Kidney (tissue), 14 donors: ENCODE data around the gene LITAF. TPM values are rescaled to one million over a fixed set of nuclear protein-coding genes. Genes with fewer than 3 reads are reported as not detected.
A peak's percentile ranks its signal among the peaks of the same experiment; 100 is the strongest.
"Not testable (repeated sequence)": the region's sequence is repeated elsewhere in the genome, so short reads cannot be mapped to it uniquely, and the experiment has no call there.

Source experiments
- DNase-seq, 5 donors: peaks; one replicate each; pipeline ENCODE4 v3.0.0-alpha.2; 2013 to 2020
- FAIRE-seq: peaks from 2 replicates; lab custom pipeline; 2012; peaks lifted over from hg19 to GRCh38; lab: Jason Lieb, UNC
- H3K27ac ChIP-seq, 2 donors: one replicate each; pipeline ENCODE4 v1.7.0; 2013; ENCODE audit warnings: low read depth in 2 of 2, low read length in 2 of 2, inconsistent platforms in 1 of 2
- H3K27me3 ChIP-seq: one replicate; pipeline ENCODE4 v1.7.1; 2013; ENCODE audit warnings: low read length, inconsistent platforms; ENCODE audit not compliant: control insufficient read depth, insufficient read depth
- H3K36me3 ChIP-seq, 3 donors: one replicate each; pipeline versions ENCODE4 v1.7.0 to v1.7.1; 2013; ENCODE audit warnings: low read length in 3 of 3, control low read depth in 1 of 3, inconsistent platforms in 1 of 3; ENCODE audit not compliant: insufficient read depth in 3 of 3, control insufficient read depth in 2 of 3
- H3K4me1 ChIP-seq, 3 donors: one replicate each; pipeline versions ENCODE4 v1.7.0 to v1.7.1; 2013; ENCODE audit warnings: low read length in 3 of 3, inconsistent platforms in 1 of 3, low read depth in 1 of 3; ENCODE audit not compliant: control insufficient read depth in 2 of 3, insufficient read depth in 2 of 3
- H3K4me3 ChIP-seq, 3 donors: one replicate each; pipeline versions ENCODE4 v1.7.0 to v1.8.1; 2013; ENCODE audit warnings: low read length in 3 of 3, control low read depth in 1 of 3, inconsistent platforms in 1 of 3
- H3K9ac ChIP-seq, 3 donors: one replicate each; pipeline versions ENCODE4 v1.7.0 to v1.7.1; 2013; ENCODE audit warnings: low read length in 3 of 3, control low read depth in 1 of 3, inconsistent platforms in 1 of 3
- H3K9me3 ChIP-seq, 3 donors: one replicate each; pipeline versions ENCODE4 v1.7.0 to v1.7.1; 2013; ENCODE audit warnings: low read length in 3 of 3, control low read depth in 1 of 3, inconsistent platforms in 1 of 3; ENCODE audit not compliant: control insufficient read depth in 2 of 3, insufficient read depth in 1 of 3
- intact Hi-C: fragments of 100-400 bp; cut with DNase I; formaldehyde crosslinking; loops from one replicate; pipeline ENCODE4 v1.11.1; 2022
- polyA plus RNA-seq: library from polyadenylated mRNA; stranded (reverse); fragments of 350-450 nt; fragmentation: Illumina TruSeq; extraction: RNeasy Lipid Tissue Mini Kit (QIAGEN cat#74804); gene quantifications from one replicate; pipeline ENCODE4 v1.2.3, GENCODE V29; 2014; ENCODE audit warnings: low read depth, low replicate concordance; ENCODE audit not compliant: insufficient read depth
- total RNA-seq: library from RNA; stranded (reverse); fragmentation: NEBNext Ultra II Directional; extraction: Animal tissue kit (Norgen Biotek cat#: 25700); gene quantifications from one replicate; pipeline ENCODE4 v1.2.1, GENCODE V29; 2021
- TF ChIP-seq, protein P1 (sequence below): IDR thresholded peaks from 3 replicates; pipeline ENCODE4 v1.5.1; 2012; ENCODE audit warnings: mild to moderate bottlenecking, moderate library complexity, borderline replicate concordance; ENCODE audit not compliant: insufficient read depth; ENCODE audit errors: extremely low read depth
- donor health status: control.
- donor health status: control.
- donor health status: control.
- donor health status: control.
- donor health status: control.
- donor health status: DM: yes; HTN: yes; CAD: no.
- donor health status: Normal renal cell carcinoma (clear cell type).

The LITAF gene
- total and polyA plus RNA-seq, 2 donors from 2014 or later, result 121 to 171 TPM

DNA sequence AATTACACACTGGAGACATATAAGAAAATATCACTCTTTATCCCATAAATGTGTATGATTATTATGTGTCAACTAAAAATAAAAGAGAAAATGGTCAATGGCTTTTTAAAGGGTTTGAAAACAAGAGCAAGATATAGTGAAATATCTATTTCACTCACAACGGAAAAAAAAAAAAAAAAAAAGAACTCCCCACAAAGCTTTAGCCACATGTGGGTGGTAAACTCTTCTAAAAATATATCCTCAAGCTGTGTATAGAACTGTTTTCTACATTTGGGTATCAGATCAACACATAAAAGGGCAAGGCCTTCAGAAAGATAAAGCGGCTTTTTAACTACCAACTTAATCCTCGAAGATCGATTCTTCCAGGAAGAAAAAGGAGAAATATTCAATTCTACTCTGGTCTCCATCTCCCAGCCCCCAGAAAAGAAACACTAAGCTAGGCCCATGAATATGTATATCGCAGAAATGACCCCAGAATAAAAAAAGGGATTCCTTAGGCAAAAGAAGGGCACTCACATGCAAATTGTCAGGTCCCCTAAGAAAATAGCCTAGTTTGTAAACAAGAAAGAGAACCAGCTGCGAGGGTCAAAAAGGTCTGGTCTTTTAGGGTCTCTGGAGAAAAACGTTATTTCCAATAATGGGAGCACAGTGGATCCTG, 4.4 kb downstream of the LITAF start:
- intact Hi-C loops, result loop anchor here (10.0 kb wide), 1 partner anchor 53 kb away; no protein-coding TSS in a partner anchor
- H3K9me3 ChIP-seq, result no peaks in the 10 kb centered on the region
- H3K4me3 ChIP-seq, result no peak overlapping the region
- H3K27ac ChIP-seq, result peak overlapping the region in 1 of 2 donors; percentile 26
- FAIRE-seq (no peak), DNase-seq (no peak)
- no peaks in the 10 kb centered on the region for H3K27me3 ChIP-seq
- TF ChIP-seq, protein P1, sequence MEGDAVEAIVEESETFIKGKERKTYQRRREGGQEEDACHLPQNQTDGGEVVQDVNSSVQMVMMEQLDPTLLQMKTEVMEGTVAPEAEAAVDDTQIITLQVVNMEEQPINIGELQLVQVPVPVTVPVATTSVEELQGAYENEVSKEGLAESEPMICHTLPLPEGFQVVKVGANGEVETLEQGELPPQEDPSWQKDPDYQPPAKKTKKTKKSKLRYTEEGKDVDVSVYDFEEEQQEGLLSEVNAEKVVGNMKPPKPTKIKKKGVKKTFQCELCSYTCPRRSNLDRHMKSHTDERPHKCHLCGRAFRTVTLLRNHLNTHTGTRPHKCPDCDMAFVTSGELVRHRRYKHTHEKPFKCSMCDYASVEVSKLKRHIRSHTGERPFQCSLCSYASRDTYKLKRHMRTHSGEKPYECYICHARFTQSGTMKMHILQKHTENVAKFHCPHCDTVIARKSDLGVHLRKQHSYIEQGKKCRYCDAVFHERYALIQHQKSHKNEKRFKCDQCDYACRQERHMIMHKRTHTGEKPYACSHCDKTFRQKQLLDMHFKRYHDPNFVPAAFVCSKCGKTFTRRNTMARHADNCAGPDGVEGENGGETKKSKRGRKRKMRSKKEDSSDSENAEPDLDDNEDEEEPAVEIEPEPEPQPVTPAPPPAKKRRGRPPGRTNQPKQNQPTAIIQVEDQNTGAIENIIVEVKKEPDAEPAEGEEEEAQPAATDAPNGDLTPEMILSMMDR, result no peak
- H3K4me1 ChIP-seq, result peaks cover 0 to 17% (median 3%) of the 10 kb centered on the region in 3 donors
- H3K36me3 ChIP-seq, result no peaks in the 10 kb centered on the region
- H3K9ac ChIP-seq, result peak overlapping the region in 1 of 3 donors; percentile 53

DNA sequence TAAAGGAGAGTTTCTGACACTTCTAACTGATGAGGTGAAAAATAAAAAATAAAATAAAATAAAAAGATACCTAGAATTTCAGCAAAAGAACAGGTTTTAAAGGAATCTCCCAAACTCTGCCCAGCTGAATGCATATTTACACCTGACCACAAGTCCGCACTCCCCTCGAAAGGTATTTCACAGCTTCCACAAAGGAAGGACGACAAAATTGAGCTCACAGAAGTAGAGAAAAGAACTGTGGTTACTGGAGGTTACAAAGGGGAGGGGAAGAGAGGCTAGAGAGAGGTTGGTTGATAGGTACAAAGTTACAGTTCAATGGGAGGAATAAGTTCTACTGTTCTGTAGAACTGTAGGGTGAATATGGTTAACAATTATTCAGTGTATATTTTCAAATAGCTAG, 5.0 kb downstream of the LITAF start:
- TF ChIP-seq, protein P1, result no peak
- Histone ChIP-seq H3K9ac (no peak overlapping the region), H3K4me3 (no peak overlapping the region), H3K4me1 (peaks cover 3 to 19% (median 3%) of the 10 kb centered on the region in 3 donors), H3K27ac (no peak overlapping the region), H3K36me3 (no peaks in the 10 kb centered on the region), H3K9me3 (no peaks in the 10 kb centered on the region), H3K27me3 (no peaks in the 10 kb centered on the region)
- intact Hi-C loops, result loop anchor here (10.0 kb wide), 1 partner anchor 53 kb away; no protein-coding TSS in a partner anchor
- FAIRE-seq (no peak), DNase-seq (no peak)

DNA sequence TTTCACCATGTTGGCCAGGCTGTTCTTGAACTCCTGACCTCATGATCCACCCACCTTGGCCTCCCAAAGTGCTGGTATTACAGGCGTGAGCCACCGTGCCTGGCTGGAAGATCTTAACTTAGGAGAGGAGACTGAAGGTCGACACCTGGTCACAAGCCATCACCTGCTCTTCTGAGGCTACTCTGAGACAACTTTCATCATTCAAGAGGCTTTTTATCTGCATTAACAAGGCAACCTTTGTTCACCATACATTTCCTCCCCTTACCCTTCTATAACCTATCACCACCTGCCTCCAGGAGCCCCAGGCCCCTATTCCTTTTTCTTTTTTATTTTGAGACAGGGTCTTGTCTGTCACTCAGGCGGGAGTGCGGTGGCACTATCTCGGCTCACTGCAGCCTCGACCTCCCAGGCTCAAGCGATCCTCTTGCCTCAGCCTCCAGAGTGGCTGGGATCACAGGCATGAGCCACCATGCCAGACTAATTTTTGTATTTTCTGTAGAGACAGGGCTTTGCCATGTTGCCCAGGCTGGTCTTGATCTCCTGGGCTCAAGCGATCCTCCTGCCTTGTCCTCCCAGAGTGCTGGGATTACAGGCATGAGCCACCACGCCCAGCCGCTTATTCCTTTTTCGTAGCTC, 6.2 kb downstream of the LITAF start:
- H3K4me3 ChIP-seq, result no peak overlapping the region
- H3K36me3 ChIP-seq, result no peaks in the 10 kb centered on the region
- FAIRE-seq (no peak), DNase-seq (peak in 1 of 5 donors; percentile 26)
- intact Hi-C loops, result loop anchor here (10.0 kb wide), 1 partner anchor 54 kb away; no protein-coding TSS in a partner anchor
- H3K27me3 ChIP-seq, result no peaks in the 10 kb centered on the region
- H3K4me1 ChIP-seq, result peaks cover 3 to 16% (median 3%) of the 10 kb centered on the region in 3 donors
- H3K9me3 ChIP-seq, result no peaks in the 10 kb centered on the region
- H3K27ac ChIP-seq, result no peak overlapping the region
- H3K9ac ChIP-seq, result no peak overlapping the region
- TF ChIP-seq, protein P1, result no peak

DNA sequence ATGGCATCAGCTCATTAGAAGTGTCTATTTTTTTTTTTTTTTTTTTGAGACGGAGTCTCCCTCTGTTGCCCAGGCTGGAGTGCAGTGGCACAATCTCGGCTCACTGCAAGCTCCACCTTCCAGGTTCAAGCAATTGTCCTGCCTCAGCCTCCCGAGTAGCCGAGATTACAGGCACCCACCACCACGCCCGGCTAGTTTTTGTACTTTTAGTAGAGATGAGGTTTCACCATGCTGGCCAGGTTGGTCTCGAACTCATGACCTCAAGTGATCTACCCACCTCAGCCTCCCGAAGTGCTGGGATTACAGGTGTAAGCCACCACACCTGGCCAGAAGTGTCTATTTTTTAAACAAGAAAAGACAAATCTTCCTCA, 9.4 kb downstream of the LITAF start:
- H3K9me3 ChIP-seq, H3K27me3 ChIP-seq, H3K36me3 ChIP-seq, H3K27ac ChIP-seq, H3K4me3 ChIP-seq, H3K4me1 ChIP-seq, FAIRE-seq, intact Hi-C loops, H3K9ac ChIP-seq: not testable (repeated sequence)
- DNase-seq, result peak in 1 of 5 donors; percentile 30
